GM12878 (cell line): Measurements from ENCODE around the gene PPP4C. TPM values are rescaled to one million over a fixed set of nuclear protein-coding genes. Genes with fewer than 3 reads are reported as not detected.
"Not testable (repeated sequence)": the region's sequence is repeated elsewhere in the genome, so short reads cannot be mapped to it uniquely, and the experiment has no call there.

ENCODE experiments used
- ATAC-seq: fragments of 200-7000 bp; cut with Tn5 transposase; 3 replicates; pipeline ENCODE4 v1.9.1; 2020; ENCODE audit warnings: mild to moderate bottlenecking, moderate library complexity
- BruUV-seq: library from RNA; stranded (reverse); fragments of 400-500 nt; replicated peaks from 2 replicates; lab custom pipeline; 2021; lab: Mats Ljungman, UMichigan
- CTCF ChIA-PET: fragments of 300-600 bp; sonication (Branson Sonifier 250); formaldehyde crosslinking; extraction: SDS; loops from one replicate; lab custom pipeline; 2021; ENCODE audit warnings: inconsistent platforms; lab: Yijun Ruan, JAX
- POLR2A ChIA-PET: fragments of 350-600 bp; formaldehyde crosslinking; extraction: SDS; loops from one replicate; lab custom pipeline; 2021; ENCODE audit warnings: inconsistent platforms; lab: Charles Lee
- RAD21 ChIA-PET: fragments of 300-600 bp; sonication (Branson Sonifier 250); formaldehyde crosslinking; loops from one replicate; lab custom pipeline; 2023; ENCODE audit warnings: antibody characterized with exemption; ENCODE audit not compliant: unreplicated experiment; lab: Charles Lee
- SMC1A ChIA-PET: fragments of 300-600 bp; sonication (Branson Sonifier 250); formaldehyde crosslinking; loops from one replicate; lab custom pipeline; 2023; ENCODE audit not compliant: unreplicated experiment, uncharacterized antibody; lab: Charles Lee
- DNase-seq: peaks from one replicate; pipeline ENCODE4 v3.0.0-alpha.2; 2011; ENCODE audit warnings: low read depth, low spot score
- FAIRE-seq: peaks from 3 replicates; lab custom pipeline; 2011; peaks lifted over from hg19 to GRCh38; lab: Jason Lieb, UNC
- H2AFZ ChIP-seq: 2 replicates; pipeline ENCODE4 v1.6.0; 2011; ENCODE audit warnings: low read depth, low read length, control low read depth; ENCODE audit not compliant: control insufficient read depth
- H3K27ac ChIP-seq: 2 replicates; pipeline ENCODE4 v1.5.1; 2011; ENCODE audit warnings: control low read depth; ENCODE audit not compliant: control insufficient read depth, insufficient read depth
- H3K27me3 ChIP-seq, 2 experiments: replicated peaks in 1 of 2; 2 replicates each; pipeline versions ENCODE4 v1.6.0 to v1.6.1; 2011; ENCODE audit warnings: low read length in 1 of 2; ENCODE audit not compliant: control insufficient read depth in 2 of 2, insufficient read depth in 2 of 2
- H3K36me3 ChIP-seq, 2 experiments: 2 replicates each; pipeline ENCODE4 v1.5.1; 2011; ENCODE audit warnings: low read length in 1 of 2; ENCODE audit not compliant: control insufficient read depth in 2 of 2, insufficient read depth in 2 of 2
- H3K4me1 ChIP-seq: 2 replicates; pipeline ENCODE4 v1.6.1; 2011; ENCODE audit warnings: mild to moderate bottlenecking, low read length, moderate library complexity, mixed read lengths; ENCODE audit not compliant: control insufficient read depth, insufficient read depth
- H3K4me2 ChIP-seq: 2 replicates; pipeline ENCODE4 v1.6.0; 2011; ENCODE audit warnings: control low read depth; ENCODE audit not compliant: control insufficient read depth, insufficient read depth
- H3K4me3 ChIP-seq: fragments of 200-600 bp; sonication (generic); 2 replicates; pipeline ENCODE4 v1.5.1; 2016
- H3K79me2 ChIP-seq: 2 replicates; pipeline ENCODE4 v1.6.0; 2011; ENCODE audit warnings: low read length; ENCODE audit not compliant: control insufficient read depth, insufficient read depth
- H3K9ac ChIP-seq: 2 replicates; pipeline ENCODE4 v1.8.0; 2011; ENCODE audit warnings: low read length, control low read depth, mixed read lengths; ENCODE audit not compliant: control insufficient read depth, insufficient read depth
- H3K9me3 ChIP-seq: replicated peaks from 3 replicates; pipeline ENCODE4 v1.5.1; 2011; ENCODE audit warnings: mild to moderate bottlenecking, low read length; ENCODE audit not compliant: control insufficient read depth, insufficient read depth
- H4K20me1 ChIP-seq: 2 replicates; pipeline ENCODE4 v1.6.0; 2011; ENCODE audit not compliant: control insufficient read depth, insufficient read depth
- CHD2 ChIP-seq: IDR thresholded peaks from 2 replicates; pipeline ENCODE4 v1.6.1; 2011; ENCODE audit warnings: low read depth, low read length, improper control_type of control experiment, borderline replicate concordance
- EGR1 ChIP-seq, 2 experiments: IDR thresholded peaks; 1 replicate in 1 of 2; 2 replicates in 1 of 2; pipeline ENCODE4 v1.6.1; 2011 to 2012; ENCODE audit warnings: low read depth in 2 of 2, low read length in 2 of 2, borderline replicate concordance in 1 of 2, mild to moderate bottlenecking in 1 of 2, moderate library complexity in 1 of 2
- EP300 ChIP-seq, 2 experiments: fragments of 150-350 bp in 1 of 2; IDR thresholded peaks; 2 replicates each; pipeline ENCODE4 v1.6.1; 2011 to 2012; ENCODE audit warnings: low read depth in 2 of 2, low read length in 2 of 2, borderline replicate concordance in 1 of 2, improper control_type of control experiment in 1 of 2, inconsistent platforms in 1 of 2; ENCODE audit not compliant: control insufficient read depth in 1 of 2
- IRF3 ChIP-seq: fragments of 450-650 bp; IDR thresholded peaks from 2 replicates; pipeline ENCODE4 v1.6.1; 2014; ENCODE audit warnings: mild to moderate bottlenecking
- STAT3 ChIP-seq: IDR thresholded peaks from 2 replicates; pipeline ENCODE4 v1.6.1; 2011; ENCODE audit warnings: low read depth, low read length, improper control_type of control experiment
- TCF7 ChIP-seq: IDR thresholded peaks from 2 replicates; pipeline ENCODE4 v1.6.1; 2014; ENCODE audit warnings: antibody characterized with exemption, borderline replicate concordance
- WGBS: methylation state at CpG from one replicate; pipeline ENCODE4 v1.1.6; 2016; ENCODE audit warnings: low lambda C conversion rate; ENCODE audit not compliant: insufficient replicate concordance, insufficient coverage; ENCODE audit errors: missing lambda C conversion rate; 5-methylcytosine and 5-hydroxymethylcytosine counted together
- in situ Hi-C: fragments of 300-500 bp; cut with MboI; formaldehyde crosslinking; loops from 9 replicates; pipeline ENCODE4 v1.14.3; 2018; ENCODE audit warnings: mixed read lengths
- intact Hi-C: fragments of 100-400 bp; cut with micrococcal nuclease; formaldehyde crosslinking; loops from one replicate; pipeline ENCODE4 v1.14.2; 2022; ENCODE audit not compliant: unreplicated experiment
- polyA plus RNA-seq, 11 experiments: library from polyadenylated mRNA; depleted of rRNA in 4 of 11; unstranded in 6 of 11; stranded (reverse) in 5 of 11; fragments of >200 nt; fragmentation: Nextera tagmentation in 4 of 11; fragmentation: Illumina TruSeq in 1 of 11; extraction: Ambion mirVana in 4 of 11; extraction: Trizol in 1 of 11; gene quantifications; 1 replicate in 1 of 11; 2 replicates in 10 of 11; pipeline versions ENCODE4 v1.2.1 to v1.2.3, GENCODE V29; 2011 to 2016; ENCODE audit warnings: inconsistent platforms in 2 of 11, missing spikeins in 2 of 11, low read depth in 1 of 11
- total RNA-seq, 4 experiments: library from RNA; depleted of rRNA in 3 of 4; stranded (reverse); fragments of >200 nt in 3 of 4; fragmentation: Illumina TruSeq in 1 of 4; extraction: Trizol in 1 of 4; gene quantifications; 2 replicates each; pipeline versions ENCODE4 v1.2.1 to v1.2.3, GENCODE V29; 2013 to 2021
- TF ChIP-seq, protein P1 (sequence below): fragments of 450-650 bp; IDR thresholded peaks from 2 replicates; pipeline ENCODE4 v1.6.1; 2016; ENCODE audit warnings: mild to moderate bottlenecking
- TF ChIP-seq, protein P2 (sequence below): fragments of 450-650 bp; formaldehyde crosslinking; IDR thresholded peaks from 2 replicates; pipeline ENCODE4 v1.5.0; 2022; ENCODE audit warnings: mild to moderate bottlenecking, missing genetic modification characterization
- TF ChIP-seq, protein P3 (sequence below): fragments of 450-650 bp; IDR thresholded peaks from 2 replicates; pipeline ENCODE4 v1.6.1; 2017; ENCODE audit warnings: antibody characterized with exemption, mild to moderate bottlenecking, moderate library complexity
- TF ChIP-seq, protein P4 (sequence below): fragments of 450-650 bp; IDR thresholded peaks from 2 replicates; pipeline ENCODE4 v1.6.1; 2016; ENCODE audit warnings: mild to moderate bottlenecking

PPP4C gene
- total and polyA plus RNA-seq, 10 of the 15 experiments (the other 5 are each of a cell fraction or from before 2014, with no cell fraction given) = 2.7 to 240 (median 124) TPM

DNA sequence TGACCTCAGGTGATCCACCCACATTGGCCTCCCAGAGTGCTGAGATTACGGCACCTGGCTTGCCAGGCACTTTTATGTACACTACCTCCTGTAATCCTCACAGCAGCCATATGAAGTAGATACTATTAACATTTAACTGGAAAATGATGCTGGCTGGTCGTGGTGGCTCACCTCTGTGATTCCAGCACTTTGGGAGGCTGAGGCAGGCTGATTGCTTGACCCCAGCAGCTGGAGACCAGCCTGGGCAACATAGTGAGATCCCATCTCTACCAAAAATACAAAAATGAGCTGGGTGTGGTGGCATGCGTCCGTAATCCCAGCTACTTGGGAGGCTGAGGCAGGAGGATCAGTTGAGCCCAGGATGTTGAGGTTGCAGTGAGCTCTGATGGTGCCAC is 49.2 kb downstream of the PPP4C start (continued):
- TF ChIP-seq, protein P1, sequence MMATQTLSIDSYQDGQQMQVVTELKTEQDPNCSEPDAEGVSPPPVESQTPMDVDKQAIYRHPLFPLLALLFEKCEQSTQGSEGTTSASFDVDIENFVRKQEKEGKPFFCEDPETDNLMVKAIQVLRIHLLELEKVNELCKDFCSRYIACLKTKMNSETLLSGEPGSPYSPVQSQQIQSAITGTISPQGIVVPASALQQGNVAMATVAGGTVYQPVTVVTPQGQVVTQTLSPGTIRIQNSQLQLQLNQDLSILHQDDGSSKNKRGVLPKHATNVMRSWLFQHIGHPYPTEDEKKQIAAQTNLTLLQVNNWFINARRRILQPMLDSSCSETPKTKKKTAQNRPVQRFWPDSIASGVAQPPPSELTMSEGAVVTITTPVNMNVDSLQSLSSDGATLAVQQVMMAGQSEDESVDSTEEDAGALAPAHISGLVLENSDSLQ = no peak
- TF ChIP-seq EGR1 (IDR thresholded peaks at IDR 0.05; ENCODE audit: borderline replicate concordance in 1 of 2, low read depth in 2 of 2, low read length in 2 of 2) = no peak
- TF ChIP-seq TCF7 = no peak
- TF ChIP-seq, protein P2, sequence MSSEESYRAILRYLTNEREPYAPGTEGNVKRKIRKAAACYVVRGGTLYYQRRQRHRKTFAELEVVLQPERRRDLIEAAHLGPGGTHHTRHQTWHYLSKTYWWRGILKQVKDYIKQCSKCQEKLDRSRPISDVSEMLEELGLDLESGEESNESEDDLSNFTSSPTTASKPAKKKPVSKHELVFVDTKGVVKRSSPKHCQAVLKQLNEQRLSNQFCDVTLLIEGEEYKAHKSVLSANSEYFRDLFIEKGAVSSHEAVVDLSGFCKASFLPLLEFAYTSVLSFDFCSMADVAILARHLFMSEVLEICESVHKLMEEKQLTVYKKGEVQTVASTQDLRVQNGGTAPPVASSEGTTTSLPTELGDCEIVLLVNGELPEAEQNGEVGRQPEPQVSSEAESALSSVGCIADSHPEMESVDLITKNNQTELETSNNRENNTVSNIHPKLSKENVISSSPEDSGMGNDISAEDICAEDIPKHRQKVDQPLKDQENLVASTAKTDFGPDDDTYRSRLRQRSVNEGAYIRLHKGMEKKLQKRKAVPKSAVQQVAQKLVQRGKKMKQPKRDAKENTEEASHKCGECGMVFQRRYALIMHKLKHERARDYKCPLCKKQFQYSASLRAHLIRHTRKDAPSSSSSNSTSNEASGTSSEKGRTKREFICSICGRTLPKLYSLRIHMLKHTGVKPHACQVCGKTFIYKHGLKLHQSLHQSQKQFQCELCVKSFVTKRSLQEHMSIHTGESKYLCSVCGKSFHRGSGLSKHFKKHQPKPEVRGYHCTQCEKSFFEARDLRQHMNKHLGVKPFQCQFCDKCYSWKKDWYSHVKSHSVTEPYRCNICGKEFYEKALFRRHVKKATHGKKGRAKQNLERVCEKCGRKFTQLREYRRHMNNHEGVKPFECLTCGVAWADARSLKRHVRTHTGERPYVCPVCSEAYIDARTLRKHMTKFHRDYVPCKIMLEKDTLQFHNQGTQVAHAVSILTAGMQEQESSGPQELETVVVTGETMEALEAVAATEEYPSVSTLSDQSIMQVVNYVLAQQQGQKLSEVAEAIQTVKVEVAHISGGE = no peak
- no peak for TF ChIP-seq IRF3
- no peak for TF ChIP-seq CHD2
- TF ChIP-seq, protein P3, sequence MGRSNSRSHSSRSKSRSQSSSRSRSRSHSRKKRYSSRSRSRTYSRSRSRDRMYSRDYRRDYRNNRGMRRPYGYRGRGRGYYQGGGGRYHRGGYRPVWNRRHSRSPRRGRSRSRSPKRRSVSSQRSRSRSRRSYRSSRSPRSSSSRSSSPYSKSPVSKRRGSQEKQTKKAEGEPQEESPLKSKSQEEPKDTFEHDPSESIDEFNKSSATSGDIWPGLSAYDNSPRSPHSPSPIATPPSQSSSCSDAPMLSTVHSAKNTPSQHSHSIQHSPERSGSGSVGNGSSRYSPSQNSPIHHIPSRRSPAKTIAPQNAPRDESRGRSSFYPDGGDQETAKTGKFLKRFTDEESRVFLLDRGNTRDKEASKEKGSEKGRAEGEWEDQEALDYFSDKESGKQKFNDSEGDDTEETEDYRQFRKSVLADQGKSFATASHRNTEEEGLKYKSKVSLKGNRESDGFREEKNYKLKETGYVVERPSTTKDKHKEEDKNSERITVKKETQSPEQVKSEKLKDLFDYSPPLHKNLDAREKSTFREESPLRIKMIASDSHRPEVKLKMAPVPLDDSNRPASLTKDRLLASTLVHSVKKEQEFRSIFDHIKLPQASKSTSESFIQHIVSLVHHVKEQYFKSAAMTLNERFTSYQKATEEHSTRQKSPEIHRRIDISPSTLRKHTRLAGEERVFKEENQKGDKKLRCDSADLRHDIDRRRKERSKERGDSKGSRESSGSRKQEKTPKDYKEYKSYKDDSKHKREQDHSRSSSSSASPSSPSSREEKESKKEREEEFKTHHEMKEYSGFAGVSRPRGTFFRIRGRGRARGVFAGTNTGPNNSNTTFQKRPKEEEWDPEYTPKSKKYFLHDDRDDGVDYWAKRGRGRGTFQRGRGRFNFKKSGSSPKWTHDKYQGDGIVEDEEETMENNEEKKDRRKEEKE = no peak
- no peak for TF ChIP-seq EP300 (IDR thresholded peaks at IDR 0.05; ENCODE audit: borderline replicate concordance in 1 of 2, control insufficient read depth in 1 of 2, low read depth in 2 of 2, low read length in 2 of 2)
- TF ChIP-seq STAT3 = no peak
- TF ChIP-seq, protein P4, sequence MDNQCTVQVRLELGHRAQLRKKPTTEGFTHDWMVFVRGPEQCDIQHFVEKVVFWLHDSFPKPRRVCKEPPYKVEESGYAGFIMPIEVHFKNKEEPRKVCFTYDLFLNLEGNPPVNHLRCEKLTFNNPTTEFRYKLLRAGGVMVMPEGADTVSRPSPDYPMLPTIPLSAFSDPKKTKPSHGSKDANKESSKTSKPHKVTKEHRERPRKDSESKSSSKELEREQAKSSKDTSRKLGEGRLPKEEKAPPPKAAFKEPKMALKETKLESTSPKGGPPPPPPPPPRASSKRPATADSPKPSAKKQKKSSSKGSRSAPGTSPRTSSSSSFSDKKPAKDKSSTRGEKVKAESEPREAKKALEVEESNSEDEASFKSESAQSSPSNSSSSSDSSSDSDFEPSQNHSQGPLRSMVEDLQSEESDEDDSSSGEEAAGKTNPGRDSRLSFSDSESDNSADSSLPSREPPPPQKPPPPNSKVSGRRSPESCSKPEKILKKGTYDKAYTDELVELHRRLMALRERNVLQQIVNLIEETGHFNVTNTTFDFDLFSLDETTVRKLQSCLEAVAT = no peak

DNA sequence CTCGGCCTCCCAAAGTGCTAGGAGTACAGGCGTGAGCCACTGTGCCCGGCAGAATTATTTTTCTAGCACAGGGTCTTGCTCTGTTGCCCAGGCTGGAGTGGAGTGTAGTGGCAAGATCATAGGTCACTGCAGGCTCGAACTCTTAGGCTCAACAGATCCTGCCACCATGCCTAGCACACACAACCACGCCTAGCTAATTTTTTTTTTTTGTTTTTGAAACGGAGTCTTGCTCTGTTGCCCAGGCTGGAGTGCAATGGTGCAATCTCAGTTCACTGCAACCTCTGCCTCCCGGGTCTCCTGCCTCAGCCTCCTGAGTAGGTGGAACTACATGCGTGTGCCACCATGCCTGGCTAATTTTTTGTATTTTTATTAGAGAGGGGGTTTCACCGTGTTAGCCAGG is 49.9 kb downstream of the PPP4C start:
- RAD21 ChIA-PET = interaction anchor here (0.6 to 1.2 kb wide), 3 partner anchors 34 to 60 kb away, joined by 3 read pairs; partner anchors contain the start of genes CORO1A and TBX6
- CTCF ChIA-PET = interaction anchor here (0.6 to 4.2 kb wide), 4 partner anchors 9 to 282 kb away, joined by 3 to 22 read pairs (median 3); partner anchors contain the start of genes GDPD3 and ZNF771
- H3K4me2 ChIP-seq, H3K9me3 ChIP-seq, H4K20me1 ChIP-seq, BruUV-seq, H3K79me2 ChIP-seq, H3K36me3 ChIP-seq, DNase-seq, H2AFZ ChIP-seq, H3K9ac ChIP-seq, H3K27me3 ChIP-seq, FAIRE-seq, intact Hi-C loops, H3K27ac ChIP-seq, ATAC-seq, in situ Hi-C loops, H3K4me3 ChIP-seq: not testable (repeated sequence)
- POLR2A ChIA-PET = interaction anchor here (1.3 to 1.6 kb wide), 2 partner anchors 11 to 60 kb away, joined by 5 to 6 read pairs; no protein-coding TSS in a partner anchor
- H3K4me1 ChIP-seq = peaks cover 17% of the 10 kb centered on the region
- SMC1A ChIA-PET = interaction anchor here (1.5 kb wide), 1 partner anchor 34 kb away, joined by 5 read pairs; no protein-coding TSS in a partner anchor
- WGBS = 80% methylated on average over 9 of the region's 9 CpGs
